PC-3 (cell line): ENCODE results near the gene ADAMTSL1.

ENCODE experiments used
- EZH2 ChIP-seq: fragments of 300-600 bp; sonication (generic); IDR thresholded peaks from one replicate; pipeline ENCODE4 v1.6.1; 2017; ENCODE audit warnings: antibody characterized with exemption, mild to moderate bottlenecking, low read length; ENCODE audit not compliant: unreplicated experiment
- TF ChIP-seq, protein P1 (sequence below): fragments of 300-600 bp; sonication (generic); conservative IDR thresholded peaks from 2 replicates; pipeline ENCODE4 v1.5.1; 2017; ENCODE audit warnings: antibody characterized with exemption, low read depth, mild to moderate bottlenecking, low read length

DNA sequence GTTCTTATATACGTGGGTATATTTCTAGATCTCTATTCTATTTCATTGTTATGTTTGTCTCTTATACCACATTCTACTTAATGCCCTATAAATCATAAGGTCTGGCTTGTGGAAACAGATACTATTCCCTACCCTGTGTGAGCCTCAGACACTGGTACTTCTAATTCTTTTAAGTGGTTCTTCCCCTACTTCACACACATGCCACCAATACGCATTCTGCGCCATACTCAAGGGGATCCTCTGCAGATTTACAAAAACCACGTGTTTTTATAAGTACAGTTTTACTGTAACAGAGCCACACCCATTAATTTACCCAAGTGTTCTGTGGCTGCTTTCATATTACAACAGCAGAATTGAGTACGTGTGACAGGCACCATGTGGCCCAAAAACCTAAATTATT, 363.4 kb downstream of the ADAMTSL1 start:
- TF ChIP-seq, protein P1, sequence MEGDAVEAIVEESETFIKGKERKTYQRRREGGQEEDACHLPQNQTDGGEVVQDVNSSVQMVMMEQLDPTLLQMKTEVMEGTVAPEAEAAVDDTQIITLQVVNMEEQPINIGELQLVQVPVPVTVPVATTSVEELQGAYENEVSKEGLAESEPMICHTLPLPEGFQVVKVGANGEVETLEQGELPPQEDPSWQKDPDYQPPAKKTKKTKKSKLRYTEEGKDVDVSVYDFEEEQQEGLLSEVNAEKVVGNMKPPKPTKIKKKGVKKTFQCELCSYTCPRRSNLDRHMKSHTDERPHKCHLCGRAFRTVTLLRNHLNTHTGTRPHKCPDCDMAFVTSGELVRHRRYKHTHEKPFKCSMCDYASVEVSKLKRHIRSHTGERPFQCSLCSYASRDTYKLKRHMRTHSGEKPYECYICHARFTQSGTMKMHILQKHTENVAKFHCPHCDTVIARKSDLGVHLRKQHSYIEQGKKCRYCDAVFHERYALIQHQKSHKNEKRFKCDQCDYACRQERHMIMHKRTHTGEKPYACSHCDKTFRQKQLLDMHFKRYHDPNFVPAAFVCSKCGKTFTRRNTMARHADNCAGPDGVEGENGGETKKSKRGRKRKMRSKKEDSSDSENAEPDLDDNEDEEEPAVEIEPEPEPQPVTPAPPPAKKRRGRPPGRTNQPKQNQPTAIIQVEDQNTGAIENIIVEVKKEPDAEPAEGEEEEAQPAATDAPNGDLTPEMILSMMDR, result no peak
- TF ChIP-seq EZH2, result no peak
